ENCODE results near the gene CXCL13. TPM values are rescaled to one million over a fixed set of nuclear protein-coding genes. Genes with fewer than 3 reads are reported as not detected.

The CXCL13 gene
- total and polyA plus RNA-seq, 11 donors: 0.24 TPM; not detected in 10

Other genes with a start within 250 kb of the CXCL13 start
- 10 to 100 TPM; 12.1 to 39.2 (median 19.6) TPM for gene CNOT6L, start 213.5 kb downstream of the CXCL13 start, total RNA-seq
- gene CNOT6L, start 213.5 kb downstream of the CXCL13 start, polyA plus RNA-seq: 1 to 10 TPM; 2.2 to 6.9 TPM